K562 (cell line): ENCODE measurements around the gene DNAAF8. TPM values are rescaled to one million over a fixed set of nuclear protein-coding genes. Genes with fewer than 3 reads are reported as not detected.

Source experiments
- ASH1L ChIP-seq: fragments of 450-650 bp; IDR thresholded peaks from 2 replicates; pipeline ENCODE4 v1.6.1; 2018; ENCODE audit warnings: borderline replicate concordance, mild to moderate bottlenecking, low read depth; ENCODE audit not compliant: partially characterized antibody
- C11orf30 ChIP-seq: fragments of 450-650 bp; IDR thresholded peaks from 2 replicates; pipeline ENCODE4 v1.6.1; 2016; ENCODE audit warnings: low read depth, mild to moderate bottlenecking
- CEBPZ ChIP-seq: fragments of 150-350 bp; IDR thresholded peaks from 2 replicates; pipeline ENCODE4 v1.6.1; 2014; ENCODE audit warnings: low read depth, mild to moderate bottlenecking, low read length, borderline replicate concordance
- ELF1 ChIP-seq: fragments of 200-800 bp; sonication (Bioruptor generic); IDR thresholded peaks from 2 replicates; pipeline ENCODE4 v1.6.1; 2016; ENCODE audit warnings: missing genetic modification characterization, missing compliant biosample characterization
- EP300 ChIP-seq: IDR thresholded peaks from 2 replicates; pipeline ENCODE4 v1.6.1; 2012; ENCODE audit warnings: low read length, improper control_type of control experiment
- ETV5 ChIP-seq: sonication (generic); formaldehyde crosslinking; IDR thresholded peaks from 2 replicates; pipeline ENCODE4 v1.4.0; 2020; ENCODE audit warnings: low read depth, mild to moderate bottlenecking, missing genetic modification reagents
- EZH2 ChIP-seq: IDR thresholded peaks from 2 replicates; pipeline ENCODE4 v1.6.1; 2012; ENCODE audit warnings: low read depth, mild to moderate bottlenecking, inconsistent platforms, low read length, borderline replicate concordance
- FOXP1 ChIP-seq: sonication (generic); formaldehyde crosslinking; IDR thresholded peaks from 2 replicates; pipeline ENCODE4 v1.8.0; 2022; ENCODE audit warnings: mild to moderate bottlenecking, missing genetic modification reagents
- HBP1 ChIP-seq: fragments of 450-650 bp; formaldehyde crosslinking; IDR thresholded peaks from 2 replicates; pipeline ENCODE4 v1.4.0; 2022; ENCODE audit warnings: missing genetic modification characterization
- MAFF ChIP-seq: IDR thresholded peaks from 2 replicates; pipeline ENCODE4 v1.6.1; 2012; ENCODE audit warnings: low read length, improper control_type of control experiment
- MCM7 ChIP-seq, 2 experiments: fragments of 450-650 bp; IDR thresholded peaks; 2 replicates each; pipeline ENCODE4 v1.6.1; 2016 to 2018
- MIER1 ChIP-seq: fragments of 450-650 bp; IDR thresholded peaks from 2 replicates; pipeline ENCODE4 v1.6.1; 2016; ENCODE audit warnings: antibody characterized with exemption, mild to moderate bottlenecking, low read depth
- NR1H2 ChIP-seq: sonication (generic); formaldehyde crosslinking; IDR thresholded peaks from 2 replicates; pipeline ENCODE4 v1.4.0; 2020; ENCODE audit warnings: mild to moderate bottlenecking, missing genetic modification reagents
- NR2C1 ChIP-seq, 2 experiments: fragments of 450-650 bp; IDR thresholded peaks; 2 replicates each; pipeline ENCODE4 v1.6.1; 2017; ENCODE audit warnings: mild to moderate bottlenecking in 2 of 2, antibody characterized with exemption in 1 of 2, inconsistent platforms in 1 of 2, missing compliant biosample characterization in 1 of 2, missing genetic modification characterization in 1 of 2
- NRF1 ChIP-seq, 2 experiments: fragments of 450-650 bp; IDR thresholded peaks in 1 of 2; conservative IDR thresholded peaks in 1 of 2; 2 replicates each; pipeline ENCODE4 v1.6.1; 2014; ENCODE audit warnings: mild to moderate bottlenecking in 2 of 2
- PTBP1 ChIP-seq: fragments of 200-400 bp; formaldehyde crosslinking; IDR thresholded peaks from 2 replicates; pipeline ENCODE4 v1.6.1; 2017; ENCODE audit warnings: low read depth, low read length
- PURB ChIP-seq: sonication (generic); formaldehyde crosslinking; IDR thresholded peaks from 2 replicates; pipeline ENCODE4 v1.9.0; 2021; ENCODE audit warnings: low read depth, mild to moderate bottlenecking, missing genetic modification reagents
- SNRNP70 ChIP-seq: fragments of 200-400 bp; formaldehyde crosslinking; optimal IDR thresholded peaks from 2 replicates; pipeline ENCODE3; 2017; ENCODE audit warnings: low read depth, low read length
- SP1 ChIP-seq: sonication (generic); formaldehyde crosslinking; IDR thresholded peaks from 2 replicates; pipeline ENCODE4 v1.8.1; 2022; ENCODE audit warnings: mild to moderate bottlenecking, missing genetic modification reagents
- ZBTB7A ChIP-seq: IDR thresholded peaks from 2 replicates; pipeline ENCODE4 v1.6.1; 2011; ENCODE audit warnings: low read depth, mild to moderate bottlenecking, low read length, moderate library complexity, borderline replicate concordance; ENCODE audit not compliant: control insufficient read depth
- ZFPM2 ChIP-seq: fragments of 250-450 bp; sonication (Bioruptor Pico); IDR thresholded peaks from 2 replicates; pipeline ENCODE4 v1.5.1; 2022; ENCODE audit warnings: mild to moderate bottlenecking
- ZNF584 ChIP-seq: fragments of 200-800 bp; sonication (Bioruptor generic); IDR thresholded peaks from 2 replicates; pipeline ENCODE4 v1.6.1; 2016; ENCODE audit warnings: low read depth, mild to moderate bottlenecking, missing genetic modification characterization, missing compliant biosample characterization
- polyA plus RNA-seq, 8 experiments: library from polyadenylated mRNA; depleted of rRNA in 4 of 8; stranded (reverse) in 5 of 8; unstranded in 3 of 8; fragments of >200 nt; fragmentation: Nextera tagmentation in 2 of 8; fragmentation: Illumina TruSeq in 1 of 8; extraction: Ambion mirVana in 2 of 8; extraction: Trizol in 1 of 8; gene quantifications; 2 replicates each; pipeline versions ENCODE4 v1.2.1 to v1.2.3, GENCODE V29; 2011 to 2014; ENCODE audit warnings: inconsistent platforms in 1 of 8, missing spikeins in 1 of 8
- total RNA-seq, 7 experiments: library from RNA; depleted of rRNA in 6 of 7; stranded (reverse); fragments of >200 nt in 6 of 7; fragmentation: Illumina TruSeq in 2 of 7; extraction: Trizol in 2 of 7; gene quantifications; 2 replicates each; pipeline versions ENCODE4 v1.2.1 to v1.2.3, GENCODE V29; 2011 to 2021; ENCODE audit warnings: low replicate concordance in 1 of 7

Gene DNAAF8
- total and polyA plus RNA-seq, 9 of the 15 experiments (the other 6 are each of a cell fraction or from before 2014, with no cell fraction given), result 0.04 to 0.12 (median 0.10) TPM; not detected in 6

GRCh38 chr16:4768549-4769305 is 34.4 kb downstream of the DNAAF8 start (continued):
- TF ChIP-seq ZNF584 (no peak), ZBTB7A (peak; percentile 97), ASH1L (no peak), MCM7 (IDR thresholded peaks at IDR 0.05) (no peak), EZH2 (no peak), NR1H2 (0 out of 2 replicates have a peak, but pooled peaks have one; percentile 35), NRF1 (conservative IDR thresholded peaks at IDR 0.05 in 1 of 2, IDR thresholded peaks at IDR 0.05 in 1 of 2) (peak; percentile 96), FOXP1 (no peak), HBP1 (CRISPR knock-in tag) (no peak), PURB (CRISPR knock-in tag) (no peak), SNRNP70 (no peak), EP300 (no peak), SP1 (CRISPR knock-in tag) (peak; percentile 74; the same call in 1 of the 2 replicates), PTBP1 (0 out of 2 replicates have a peak, but pooled peaks have one; percentile 63), C11orf30 (no peak), ZFPM2 (CRISPR knock-in tag) (no peak), MAFF (no peak; the same call in 1 of the 2 replicates), CEBPZ (no peak), ETV5 (peak; percentile 89), MIER1 (no peak), ELF1 (tag) (peak; percentile 91), NR2C1 (IDR thresholded peaks at IDR 0.05) (peak; percentile 73), NR2C1 (tag; IDR thresholded peaks at IDR 0.05) (peak; percentile 87)
